H9 (cell line): ENCODE measurements around the gene SUOX. TPM values are rescaled to one million over a fixed set of nuclear protein-coding genes. Genes with fewer than 3 reads are reported as not detected.

Source experiments
- DNase-seq: peaks from one replicate; pipeline ENCODE4 v3.0.0-alpha.2; 2017
- H2AFZ ChIP-seq: one replicate; pipeline ENCODE4 v1.6.1; 2013; ENCODE audit warnings: mild to moderate bottlenecking, low read length, control low read depth, moderate library complexity
- H2AK5ac ChIP-seq: 2 replicates; pipeline ENCODE4 v1.6.1; 2013; ENCODE audit warnings: low read length, control low read depth, mixed read lengths; ENCODE audit not compliant: insufficient read length
- H2BK120ac ChIP-seq: one replicate; pipeline ENCODE4 v1.6.1; 2013; ENCODE audit warnings: low read depth, mild to moderate bottlenecking, low read length, control low read depth, inconsistent platforms; ENCODE audit not compliant: poor library complexity, severe bottlenecking
- H2BK12ac ChIP-seq: 2 replicates; pipeline ENCODE4 v1.6.1; 2013; ENCODE audit warnings: low read length, control low read depth, mixed read lengths, low read depth; ENCODE audit not compliant: insufficient read length
- H2BK15ac ChIP-seq: 2 replicates; pipeline ENCODE4 v1.6.1; 2013; ENCODE audit warnings: low read depth, low read length, control low read depth
- H2BK20ac ChIP-seq: one replicate; pipeline ENCODE4 v1.6.1; 2013; ENCODE audit warnings: low read depth, mild to moderate bottlenecking, low read length, control low read depth, inconsistent platforms; ENCODE audit not compliant: poor library complexity, severe bottlenecking
- H2BK5ac ChIP-seq: 2 replicates; pipeline ENCODE4 v1.6.1; 2013; ENCODE audit warnings: low read length, control low read depth, mixed read lengths; ENCODE audit not compliant: insufficient read length
- H3K14ac ChIP-seq: 2 replicates; pipeline ENCODE4 v1.6.1; 2013; ENCODE audit warnings: low read length, control low read depth; ENCODE audit not compliant: insufficient read depth
- H3K18ac ChIP-seq: 2 replicates; pipeline ENCODE4 v1.6.1; 2013; ENCODE audit warnings: low read depth, mild to moderate bottlenecking, mixed read lengths, low read length, control low read depth; ENCODE audit not compliant: insufficient read length
- H3K23ac ChIP-seq: 2 replicates; pipeline ENCODE4 v1.6.1; 2013; ENCODE audit warnings: low read length, control low read depth, mixed read lengths, low read depth; ENCODE audit not compliant: insufficient read length
- H3K23me2 ChIP-seq: 2 replicates; pipeline ENCODE4 v1.6.1; 2013; ENCODE audit warnings: low read depth, mild to moderate bottlenecking, mixed read lengths, low read length, control low read depth; ENCODE audit not compliant: insufficient read length, poor library complexity, severe bottlenecking
- H3K27ac ChIP-seq: 2 replicates; pipeline ENCODE4 v1.5.1; 2013; ENCODE audit warnings: low read length, control low read depth, mixed read lengths, low read depth; ENCODE audit not compliant: insufficient read length
- H3K27me3 ChIP-seq: 2 replicates; pipeline ENCODE4 v1.6.1; 2013; ENCODE audit warnings: low read length, control low read depth, inconsistent platforms; ENCODE audit not compliant: insufficient read depth
- H3K4ac ChIP-seq: 2 replicates; pipeline ENCODE4 v1.6.1; 2013; ENCODE audit warnings: low read depth, mild to moderate bottlenecking, control low read depth, inconsistent platforms, low read length, moderate library complexity
- H3K4me1 ChIP-seq: 2 replicates; pipeline ENCODE4 v1.6.1; 2013; ENCODE audit warnings: low read length, control low read depth, inconsistent platforms; ENCODE audit not compliant: insufficient read depth
- H3K4me2 ChIP-seq: 2 replicates; pipeline ENCODE4 v1.6.1; 2013; ENCODE audit warnings: low read length, control low read depth, mixed read lengths; ENCODE audit not compliant: insufficient read length, insufficient read depth
- H3K56ac ChIP-seq: 2 replicates; pipeline ENCODE4 v1.6.1; 2013; ENCODE audit warnings: low read depth, mild to moderate bottlenecking, mixed read lengths, low read length, control low read depth; ENCODE audit not compliant: insufficient read length
- H3K79me1 ChIP-seq: 2 replicates; pipeline ENCODE4 v1.6.1; 2013; ENCODE audit warnings: low read depth, mild to moderate bottlenecking, moderate library complexity, low read length, control low read depth, inconsistent platforms; ENCODE audit not compliant: insufficient read depth, poor library complexity, severe bottlenecking
- H3K79me2 ChIP-seq: 2 replicates; pipeline ENCODE4 v1.6.1; 2013; ENCODE audit warnings: low read length, control low read depth, inconsistent platforms; ENCODE audit not compliant: insufficient read depth
- H3K9ac ChIP-seq: 2 replicates; pipeline ENCODE4 v1.6.1; 2013; ENCODE audit warnings: low read length, control low read depth, mixed read lengths; ENCODE audit not compliant: insufficient read length; ENCODE audit errors: extremely low read depth
- H3K9me3 ChIP-seq: one replicate; pipeline ENCODE4 v1.6.1; 2013; ENCODE audit warnings: low read depth, low read length, inconsistent platforms; ENCODE audit not compliant: control insufficient read depth
- H3T11ph ChIP-seq: one replicate; pipeline ENCODE4 v1.6.1; 2013; ENCODE audit warnings: mild to moderate bottlenecking, low read length, control low read depth, inconsistent platforms
- H4K20me1 ChIP-seq: one replicate; pipeline ENCODE4 v1.6.1; 2013; ENCODE audit not compliant: control insufficient read depth, insufficient read length, insufficient read depth
- H4K5ac ChIP-seq: 2 replicates; pipeline ENCODE4 v1.6.1; 2013; ENCODE audit warnings: low read depth, mild to moderate bottlenecking, mixed read lengths, low read length, control low read depth; ENCODE audit not compliant: insufficient read length
- H4K8ac ChIP-seq: replicated peaks from 2 replicates; pipeline ENCODE4 v1.6.1; 2013; ENCODE audit warnings: low read length, control low read depth, mixed read lengths, low read depth; ENCODE audit not compliant: insufficient read length
- H4K91ac ChIP-seq: 2 replicates; pipeline ENCODE4 v1.6.1; 2013; ENCODE audit warnings: low read depth, mild to moderate bottlenecking, moderate library complexity, mixed read lengths, low read length, control low read depth; ENCODE audit not compliant: insufficient read length
- H3K27ac Mint-ChIP-seq, 3 experiments: 2 replicates in 2 of 3; 3 replicates in 1 of 3; pipeline ENCODE4 v1.8.0; 2020 to 2021; ENCODE audit warnings: mixed read lengths in 3 of 3, mild to moderate bottlenecking in 1 of 3, moderate library complexity in 1 of 3
- H3K27me3 Mint-ChIP-seq: 2 replicates; pipeline ENCODE4 v1.8.0; 2021; ENCODE audit warnings: low read depth, mild to moderate bottlenecking, moderate library complexity, mixed read lengths
- H3K36me3 Mint-ChIP-seq, 3 experiments: 2 replicates in 2 of 3; 3 replicates in 1 of 3; pipeline ENCODE4 v1.8.0; 2020 to 2021; ENCODE audit warnings: low read depth in 3 of 3, mixed read lengths in 3 of 3; ENCODE audit not compliant: insufficient read depth in 1 of 3
- H3K4me1 Mint-ChIP-seq, 2 experiments: 2 replicates each; pipeline ENCODE4 v1.8.0; 2020; ENCODE audit warnings: mixed read lengths in 2 of 2
- H3K4me3 Mint-ChIP-seq, 2 experiments: 2 replicates in 1 of 2; 3 replicates in 1 of 2; pipeline ENCODE4 v1.8.0; 2020 to 2021; ENCODE audit warnings: mild to moderate bottlenecking in 2 of 2, mixed read lengths in 2 of 2, moderate library complexity in 1 of 2
- H3K9me3 Mint-ChIP-seq, 2 experiments: 2 replicates in 1 of 2; 3 replicates in 1 of 2; pipeline ENCODE4 v1.8.0; 2020; ENCODE audit warnings: mild to moderate bottlenecking in 2 of 2, mixed read lengths in 2 of 2, moderate library complexity in 1 of 2
- WGBS: extraction: QIAGEN DNeasy Blood & Tissue Kit; methylation state at CpG from one replicate; pipeline ENCODE4 v1.1.7; 2013; ENCODE audit warnings: missing lambda C conversion rate, low lambda C conversion rate, mixed read lengths; ENCODE audit not compliant: insufficient read length; ENCODE audit errors: extremely low coverage; 5-methylcytosine and 5-hydroxymethylcytosine counted together
- total RNA-seq: library from RNA; stranded (reverse); gene quantifications from 2 replicates; pipeline ENCODE4 v1.2.1, GENCODE V29; 2021
- TF ChIP-seq, protein P1 (sequence below): fragments of 200-600 bp; sonication (generic); conservative IDR thresholded peaks from 3 replicates; pipeline ENCODE4 v1.8.0; 2021; ENCODE audit warnings: antibody characterized with exemption, mild to moderate bottlenecking

The SUOX gene
- total RNA-seq, 1 experiment from 2014 or later, result 21.0 TPM

DNA sequence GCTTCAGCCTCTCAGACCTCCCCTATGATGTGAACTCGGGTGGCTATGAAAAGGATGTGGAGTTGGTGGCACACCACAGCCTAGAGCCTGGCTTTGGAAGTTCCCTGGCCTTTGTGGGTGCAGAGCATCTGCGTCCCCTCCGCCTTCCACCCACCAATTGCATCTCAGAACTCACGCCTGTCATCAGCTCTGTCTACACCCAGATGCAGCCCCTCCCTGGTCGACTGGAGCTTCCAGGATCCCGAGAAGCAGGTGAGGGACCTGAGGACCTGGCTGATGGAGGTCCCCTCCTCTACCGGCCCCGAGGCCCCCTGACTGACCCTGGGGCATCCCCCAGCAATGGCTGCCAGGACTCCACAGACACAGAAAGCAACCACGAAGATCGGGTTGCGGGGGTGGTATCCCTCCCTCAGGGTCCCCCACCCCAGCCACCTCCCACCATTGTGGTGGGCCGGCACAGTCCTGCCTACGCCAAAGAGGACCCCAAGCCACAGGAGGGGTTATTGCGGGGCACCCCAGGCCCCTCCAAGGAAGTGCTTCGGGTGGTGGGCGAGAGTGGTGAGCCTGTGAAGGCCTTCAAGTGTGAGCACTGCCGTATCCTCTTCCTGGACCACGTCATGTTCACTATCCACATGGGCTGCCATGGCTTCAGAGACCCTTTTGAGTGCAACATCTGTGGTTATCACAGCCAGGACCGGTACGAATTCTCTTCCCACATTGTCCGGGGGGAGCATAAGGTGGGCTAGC is 37.7 kb downstream of the SUOX start:
- Histone ChIP-seq H4K20me1 (no peaks in the 10 kb centered on the region), H4K5ac (no peak overlapping the region), H3K9ac (no peak overlapping the region), H2BK20ac (no peak overlapping the region), H2AK5ac (no peak overlapping the region), H3K27ac (no peak overlapping the region), H3T11ph (no peak overlapping the region), H3K4me2 (no peak overlapping the region), H2BK120ac (no peak overlapping the region), H3K23me2 (no peaks in the 10 kb centered on the region), H4K91ac (no peak overlapping the region), H3K23ac (no peak overlapping the region), H3K18ac (no peak overlapping the region), H3K27me3 (no peaks in the 10 kb centered on the region), H3K79me2 (no peaks in the 10 kb centered on the region), H4K8ac (no peak overlapping the region), H2BK5ac (no peak overlapping the region), H3K9me3 (no peaks in the 10 kb centered on the region), H3K14ac (no peak overlapping the region), H3K56ac (no peak overlapping the region), H2BK12ac (no peak overlapping the region), H3K4me1 (no peaks in the 10 kb centered on the region), H3K4ac (no peak overlapping the region), H2BK15ac (no peak overlapping the region), H3K79me1 (no peaks in the 10 kb centered on the region), H2AFZ (no peak overlapping the region)
- TF ChIP-seq, protein P1, sequence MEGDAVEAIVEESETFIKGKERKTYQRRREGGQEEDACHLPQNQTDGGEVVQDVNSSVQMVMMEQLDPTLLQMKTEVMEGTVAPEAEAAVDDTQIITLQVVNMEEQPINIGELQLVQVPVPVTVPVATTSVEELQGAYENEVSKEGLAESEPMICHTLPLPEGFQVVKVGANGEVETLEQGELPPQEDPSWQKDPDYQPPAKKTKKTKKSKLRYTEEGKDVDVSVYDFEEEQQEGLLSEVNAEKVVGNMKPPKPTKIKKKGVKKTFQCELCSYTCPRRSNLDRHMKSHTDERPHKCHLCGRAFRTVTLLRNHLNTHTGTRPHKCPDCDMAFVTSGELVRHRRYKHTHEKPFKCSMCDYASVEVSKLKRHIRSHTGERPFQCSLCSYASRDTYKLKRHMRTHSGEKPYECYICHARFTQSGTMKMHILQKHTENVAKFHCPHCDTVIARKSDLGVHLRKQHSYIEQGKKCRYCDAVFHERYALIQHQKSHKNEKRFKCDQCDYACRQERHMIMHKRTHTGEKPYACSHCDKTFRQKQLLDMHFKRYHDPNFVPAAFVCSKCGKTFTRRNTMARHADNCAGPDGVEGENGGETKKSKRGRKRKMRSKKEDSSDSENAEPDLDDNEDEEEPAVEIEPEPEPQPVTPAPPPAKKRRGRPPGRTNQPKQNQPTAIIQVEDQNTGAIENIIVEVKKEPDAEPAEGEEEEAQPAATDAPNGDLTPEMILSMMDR, result no peak
- Mint-ChIP-seq H3K27me3 (no peaks in the 10 kb centered on the region), H3K4me1 (peaks cover 2 to 8% of the 10 kb centered on the region in 2 experiments; a peak in 3 of 4 replicates), H3K36me3 (peaks cover 18 to 55% (median 51%) of the 10 kb centered on the region in 3 experiments; a peak in 6 of 7 replicates), H3K4me3 (no peak overlapping the region), H3K27ac (no peak overlapping the region), H3K9me3 (no peaks in the 10 kb centered on the region)
- no peak for DNase-seq
- WGBS, result no CpG with 5 or more reads among the region's 21 CpGs
